Stimulated activated naive CD8-positive, alpha-beta T cell treated with anti-CD3 and anti-CD28 coated beads, Interleukin-15, amount 100 ng/mL, for 72 hours (primary cell): ENCODE measurements around the gene FBN1.

Experiments
- ATAC-seq: fragments of 150-1000 bp; cut with Tn5 transposase; 2 replicates; pipeline ENCODE4 v1.10.0; 2021; ENCODE audit warnings: mild to moderate bottlenecking, moderate library complexity
- DNase-seq, 2 donors: peaks; one replicate each; pipeline ENCODE4 v3.0.0; 2021 to 2022
- H3K27ac Mint-ChIP-seq, 2 donors: one replicate each; pipeline ENCODE4 v1.8.0; 2022; ENCODE audit warnings: mild to moderate bottlenecking in 2 of 2, mixed read lengths in 2 of 2, moderate library complexity in 2 of 2
- H3K27me3 Mint-ChIP-seq: one replicate; pipeline ENCODE4 v1.8.0; 2022; ENCODE audit warnings: mixed read lengths
- H3K4me1 Mint-ChIP-seq: one replicate; pipeline ENCODE4 v1.8.0; 2022; ENCODE audit warnings: mild to moderate bottlenecking, mixed read lengths
- H3K4me3 Mint-ChIP-seq, 2 donors: one replicate each; pipeline ENCODE4 v1.8.0; 2022; ENCODE audit warnings: mild to moderate bottlenecking in 2 of 2, mixed read lengths in 2 of 2, moderate library complexity in 1 of 2
- H3K9me3 Mint-ChIP-seq, 2 donors: one replicate each; pipeline ENCODE4 v1.8.0; 2022; ENCODE audit warnings: mixed read lengths in 2 of 2

FBN1 gene

DNA sequence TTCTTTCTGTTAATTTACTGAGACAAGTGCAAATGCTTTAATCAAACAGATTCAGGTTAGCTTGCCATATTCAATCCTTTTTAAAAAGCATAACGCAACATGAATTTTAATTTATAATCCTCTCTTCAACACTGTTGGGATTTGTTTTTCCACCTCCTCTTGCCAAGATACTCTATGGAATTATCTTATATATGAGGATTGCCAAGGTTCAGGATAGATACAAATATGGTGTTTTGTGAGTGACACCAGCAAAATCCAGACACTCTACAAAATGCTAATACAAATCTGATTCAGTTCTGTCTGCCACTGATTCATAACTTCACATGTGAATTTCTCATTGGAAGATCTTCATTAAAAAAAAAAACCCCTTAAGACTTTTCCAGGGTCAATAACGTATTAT is 104.8 kb downstream of the FBN1 start:
- H3K27me3 Mint-ChIP-seq, result no peaks in the 10 kb centered on the region
- ATAC-seq (no peak), DNase-seq (no peak)
- no peak overlapping the region for H3K4me3 Mint-ChIP-seq
- H3K27ac Mint-ChIP-seq, result no peak overlapping the region
- no peaks in the 10 kb centered on the region for H3K4me1 Mint-ChIP-seq
- no peaks in the 10 kb centered on the region for H3K9me3 Mint-ChIP-seq

DNA sequence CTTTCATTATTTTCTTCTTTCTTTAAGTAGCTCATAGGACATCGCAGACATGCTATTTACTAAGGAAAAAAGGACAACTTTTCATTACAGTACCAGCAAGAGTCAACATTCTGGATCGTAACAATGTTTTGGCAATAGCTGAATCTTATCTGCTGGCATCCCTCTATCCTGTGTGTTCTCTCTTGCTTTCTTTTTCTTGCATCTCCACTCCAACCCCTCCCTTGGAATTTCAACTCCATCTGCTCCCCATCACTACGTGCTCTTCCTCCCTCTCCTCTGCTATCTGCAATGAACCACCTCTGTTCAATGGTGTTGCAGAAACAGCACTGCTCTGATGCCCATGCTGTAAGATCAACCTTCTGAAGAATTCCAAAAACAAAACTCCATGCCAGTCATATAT is 106.6 kb downstream of the FBN1 start:
- no peaks in the 10 kb centered on the region for H3K9me3 Mint-ChIP-seq
- no peaks in the 10 kb centered on the region for H3K27me3 Mint-ChIP-seq
- DNase-seq (no peak), ATAC-seq (no peak)
- no peaks in the 10 kb centered on the region for H3K4me1 Mint-ChIP-seq
- H3K4me3 Mint-ChIP-seq, result no peak overlapping the region
- no peak overlapping the region for H3K27ac Mint-ChIP-seq

DNA sequence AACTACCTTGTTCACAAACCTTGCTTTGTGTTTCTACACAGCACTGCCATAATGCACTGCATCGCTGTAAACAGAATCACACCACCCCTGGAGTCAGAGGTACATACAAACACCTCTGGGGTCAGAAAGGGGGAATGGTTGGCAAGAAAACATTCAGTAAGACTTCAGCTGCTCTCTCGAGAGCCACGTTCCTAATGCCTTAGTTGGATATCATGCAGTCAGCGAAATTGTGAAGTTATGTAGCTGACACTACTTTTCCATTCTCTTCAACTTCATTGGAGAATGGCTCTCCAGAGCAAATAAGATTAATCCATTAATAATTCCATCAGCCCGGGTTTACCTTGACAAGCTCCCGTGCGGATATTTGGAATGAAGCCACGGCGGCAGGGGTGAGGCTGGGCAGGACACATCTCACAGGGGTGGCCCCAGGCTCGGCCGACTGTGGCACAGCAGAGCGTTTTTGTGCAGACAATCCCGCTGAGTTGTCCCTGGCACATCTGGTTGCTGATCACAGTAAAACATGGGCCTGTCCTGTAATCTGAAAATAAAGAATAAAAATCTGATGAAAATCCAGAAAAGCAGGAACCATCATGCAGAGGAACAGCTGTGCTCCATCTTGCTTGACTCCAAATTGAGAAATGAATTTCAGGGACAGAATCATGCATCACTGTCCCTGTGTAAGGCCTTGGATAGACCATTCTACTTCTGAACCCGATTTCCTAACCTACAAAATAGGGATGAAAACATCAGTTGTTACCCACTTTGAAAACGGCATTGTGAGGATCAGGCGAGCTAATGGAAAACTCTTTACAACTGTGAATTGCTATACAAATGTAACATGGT is 108.0 kb downstream of the FBN1 start:
- no peaks in the 10 kb centered on the region for H3K27me3 Mint-ChIP-seq
- H3K27ac Mint-ChIP-seq, result no peak overlapping the region
- no peak for DNase-seq
- no peaks in the 10 kb centered on the region for H3K9me3 Mint-ChIP-seq
- H3K4me1 Mint-ChIP-seq, result no peaks in the 10 kb centered on the region
- ATAC-seq, result no peak
- no peak overlapping the region for H3K4me3 Mint-ChIP-seq

DNA sequence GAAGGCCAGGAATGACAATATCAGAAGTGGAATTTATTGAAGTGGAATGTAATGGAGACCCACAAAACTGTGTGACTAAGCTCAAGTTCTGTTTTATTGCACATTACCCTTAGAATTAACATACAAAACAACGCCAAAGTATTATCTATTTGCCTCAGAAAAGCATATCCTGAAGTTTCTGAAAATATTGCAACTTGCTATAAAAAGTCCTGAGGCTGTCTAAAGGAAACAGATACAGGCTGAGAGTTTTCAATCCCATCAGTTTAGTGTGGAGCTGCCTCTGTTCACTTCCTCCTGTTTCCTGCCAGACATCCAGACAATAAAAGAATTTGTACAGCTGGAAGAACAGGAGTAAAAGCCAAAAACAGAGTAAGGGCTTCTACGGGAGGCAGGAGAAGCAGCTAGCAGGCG is 108.8 kb downstream of the FBN1 start:
- Mint-ChIP-seq H3K27ac (no peak overlapping the region), H3K4me3 (no peak overlapping the region), H3K9me3 (no peaks in the 10 kb centered on the region), H3K4me1 (no peaks in the 10 kb centered on the region), H3K27me3 (no peaks in the 10 kb centered on the region)
- no peak for ATAC-seq
- DNase-seq, result no peak

DNA sequence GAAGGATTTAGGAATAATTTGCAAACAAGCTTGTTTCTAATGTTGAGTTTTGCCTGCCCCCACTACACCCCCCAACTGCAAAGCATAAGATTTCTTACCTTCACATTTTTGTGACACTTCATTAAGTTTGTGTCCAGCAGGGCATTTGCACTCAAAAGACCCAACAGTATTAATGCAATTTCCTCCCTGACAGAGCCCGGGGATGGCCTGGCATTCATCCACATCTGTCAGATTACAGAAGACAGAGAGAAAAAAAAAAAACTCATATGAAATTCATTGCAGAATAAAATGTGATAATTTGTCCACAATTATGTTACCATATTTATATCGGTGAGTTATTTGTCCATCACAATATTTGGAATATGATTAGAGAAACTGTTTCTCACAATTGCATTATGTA is 111.5 kb downstream of the FBN1 start:
- H3K4me1 Mint-ChIP-seq, result no peaks in the 10 kb centered on the region
- ATAC-seq, result no peak
- H3K4me3 Mint-ChIP-seq, result no peak overlapping the region
- no peaks in the 10 kb centered on the region for H3K27me3 Mint-ChIP-seq
- H3K27ac Mint-ChIP-seq, result no peak overlapping the region
- DNase-seq, result no peak
- no peaks in the 10 kb centered on the region for H3K9me3 Mint-ChIP-seq

DNA sequence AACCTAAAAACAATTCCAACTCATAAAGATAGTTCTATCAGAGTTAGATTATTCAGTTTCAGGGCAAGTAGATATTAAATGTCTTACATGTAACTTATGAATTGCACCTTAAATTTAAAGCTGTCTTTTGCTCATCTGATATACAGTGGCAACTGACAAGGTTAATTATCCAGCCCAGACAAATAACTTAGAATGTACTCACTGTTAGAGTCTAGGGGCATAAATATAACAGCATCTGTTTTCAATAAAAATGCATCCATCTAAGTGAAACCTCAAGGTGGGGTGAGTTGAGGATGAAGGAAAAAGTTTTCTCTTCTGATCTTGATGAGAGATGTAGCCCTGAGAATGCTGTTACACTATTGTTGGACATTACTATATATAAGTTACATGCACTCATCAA is 112.6 kb downstream of the FBN1 start:
- DNase-seq, result no peak
- Mint-ChIP-seq H3K27me3 (no peaks in the 10 kb centered on the region), H3K4me1 (no peaks in the 10 kb centered on the region), H3K4me3 (no peak overlapping the region), H3K9me3 (no peaks in the 10 kb centered on the region), H3K27ac (no peak overlapping the region)
- no peak for ATAC-seq

DNA sequence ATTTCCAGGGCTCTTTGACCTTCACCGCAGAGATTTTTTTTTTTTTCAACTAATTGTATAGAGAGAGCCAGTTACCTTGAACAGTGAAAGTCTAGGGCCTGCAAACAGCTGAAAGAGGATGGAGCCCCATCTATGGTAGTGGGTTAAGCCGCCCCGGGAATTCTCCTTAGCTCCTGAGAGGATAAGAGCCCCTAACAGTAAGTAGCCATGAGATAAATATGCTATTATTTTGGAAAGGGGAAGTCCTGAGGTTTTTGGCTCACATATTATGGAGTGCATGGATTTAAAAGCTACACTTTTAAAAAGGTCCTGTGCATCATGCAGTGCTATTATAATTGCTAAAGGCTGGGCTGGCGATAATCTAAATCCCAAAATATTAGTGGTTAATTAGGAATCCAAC is 115.0 kb downstream of the FBN1 start:
- H3K27ac Mint-ChIP-seq, result no peak overlapping the region
- no peaks in the 10 kb centered on the region for H3K4me1 Mint-ChIP-seq
- DNase-seq (no peak), ATAC-seq (no peak)
- H3K27me3 Mint-ChIP-seq, result no peaks in the 10 kb centered on the region
- no peak overlapping the region for H3K4me3 Mint-ChIP-seq
- no peaks in the 10 kb centered on the region for H3K9me3 Mint-ChIP-seq

DNA sequence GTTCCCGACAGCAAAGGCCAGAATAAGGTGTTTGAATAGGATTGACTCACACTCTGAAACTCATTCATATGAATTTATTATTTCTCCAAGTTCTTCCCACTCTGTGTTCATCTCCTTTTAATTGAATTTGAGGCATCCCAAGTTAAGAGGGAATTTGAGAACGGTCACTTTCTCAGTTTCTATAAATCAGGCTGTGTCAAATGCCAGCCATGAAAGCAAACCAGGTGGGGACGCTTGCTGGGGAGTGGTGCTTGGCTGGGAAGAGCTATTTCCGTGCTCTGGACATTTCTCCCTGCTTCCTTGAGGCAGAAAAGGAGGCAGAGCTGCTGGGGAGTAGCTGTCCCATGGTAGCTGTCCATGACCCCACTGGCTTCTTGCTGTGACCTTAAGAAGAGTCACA is 116.6 kb downstream of the FBN1 start:
- DNase-seq, result no peak
- no peak for ATAC-seq
- H3K4me3 Mint-ChIP-seq, result no peak overlapping the region
- no peak overlapping the region for H3K27ac Mint-ChIP-seq
- no peaks in the 10 kb centered on the region for H3K4me1 Mint-ChIP-seq
- no peaks in the 10 kb centered on the region for H3K27me3 Mint-ChIP-seq
- no peaks in the 10 kb centered on the region for H3K9me3 Mint-ChIP-seq

DNA sequence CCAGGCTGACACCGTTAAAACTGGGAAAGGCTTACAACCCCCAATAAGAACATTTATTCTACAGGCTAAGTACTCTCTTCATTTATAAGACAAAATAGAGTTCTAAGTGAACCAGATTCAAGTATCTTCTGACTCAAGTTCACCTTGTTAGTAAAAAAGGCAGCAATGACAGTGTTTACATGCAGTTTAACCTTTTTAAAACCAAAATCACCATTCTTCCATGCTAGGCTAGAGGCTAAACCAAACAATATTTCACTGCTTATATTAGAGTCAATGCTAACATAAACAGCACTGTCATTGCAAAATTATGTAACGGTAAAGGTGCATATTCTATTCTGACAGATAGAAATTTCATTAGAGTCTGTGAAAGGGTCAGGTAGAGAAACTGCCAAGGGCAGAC is 118.0 kb downstream of the FBN1 start:
- Mint-ChIP-seq H3K4me1 (no peaks in the 10 kb centered on the region), H3K4me3 (no peak overlapping the region), H3K9me3 (no peaks in the 10 kb centered on the region), H3K27me3 (no peaks in the 10 kb centered on the region), H3K27ac (no peak overlapping the region)
- ATAC-seq (no peak), DNase-seq (no peak)

DNA sequence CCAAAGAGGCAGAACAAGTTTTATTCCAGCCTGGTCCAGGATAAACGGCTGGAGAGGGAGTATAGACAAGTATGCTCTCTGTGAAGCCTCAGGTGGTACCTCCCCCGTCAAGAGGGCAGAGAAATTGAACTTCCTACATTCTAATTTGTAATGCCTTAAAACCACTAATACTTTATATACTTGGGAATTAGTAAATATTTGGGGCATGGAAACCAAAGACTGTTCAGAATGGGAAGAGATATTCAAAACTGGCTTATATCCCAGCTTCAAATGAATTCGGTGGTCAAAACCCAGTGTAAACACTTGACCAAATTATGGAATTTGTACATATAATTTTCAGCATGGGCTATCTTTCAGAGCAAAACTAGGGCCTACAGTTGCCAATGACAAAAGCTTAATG is 122.6 kb downstream of the FBN1 start:
- DNase-seq (no peak), ATAC-seq (no peak)
- Mint-ChIP-seq H3K4me1 (no peaks in the 10 kb centered on the region), H3K27ac (no peak overlapping the region), H3K27me3 (no peaks in the 10 kb centered on the region), H3K9me3 (no peaks in the 10 kb centered on the region), H3K4me3 (no peak overlapping the region)

DNA sequence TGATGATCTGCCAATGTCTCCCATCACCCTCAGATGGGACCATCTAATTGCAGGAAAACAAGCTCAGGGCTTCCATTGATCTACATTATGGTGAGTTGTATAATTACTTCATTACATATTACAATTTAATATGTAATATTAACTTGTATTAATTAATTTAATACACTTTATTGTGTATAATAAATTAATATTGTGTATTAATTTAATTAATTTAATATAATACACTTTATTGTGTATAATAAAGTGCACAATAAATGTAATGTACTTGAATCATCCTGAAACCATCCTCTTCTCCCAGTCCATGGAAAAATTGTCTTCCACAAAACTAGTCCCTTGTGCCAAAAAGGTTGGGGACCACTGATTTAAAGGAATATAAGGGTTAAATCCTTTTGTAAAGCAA is 123.4 kb downstream of the FBN1 start:
- H3K9me3 Mint-ChIP-seq, result no peaks in the 10 kb centered on the region
- H3K4me3 Mint-ChIP-seq, result no peak overlapping the region
- no peaks in the 10 kb centered on the region for H3K4me1 Mint-ChIP-seq

DNA sequence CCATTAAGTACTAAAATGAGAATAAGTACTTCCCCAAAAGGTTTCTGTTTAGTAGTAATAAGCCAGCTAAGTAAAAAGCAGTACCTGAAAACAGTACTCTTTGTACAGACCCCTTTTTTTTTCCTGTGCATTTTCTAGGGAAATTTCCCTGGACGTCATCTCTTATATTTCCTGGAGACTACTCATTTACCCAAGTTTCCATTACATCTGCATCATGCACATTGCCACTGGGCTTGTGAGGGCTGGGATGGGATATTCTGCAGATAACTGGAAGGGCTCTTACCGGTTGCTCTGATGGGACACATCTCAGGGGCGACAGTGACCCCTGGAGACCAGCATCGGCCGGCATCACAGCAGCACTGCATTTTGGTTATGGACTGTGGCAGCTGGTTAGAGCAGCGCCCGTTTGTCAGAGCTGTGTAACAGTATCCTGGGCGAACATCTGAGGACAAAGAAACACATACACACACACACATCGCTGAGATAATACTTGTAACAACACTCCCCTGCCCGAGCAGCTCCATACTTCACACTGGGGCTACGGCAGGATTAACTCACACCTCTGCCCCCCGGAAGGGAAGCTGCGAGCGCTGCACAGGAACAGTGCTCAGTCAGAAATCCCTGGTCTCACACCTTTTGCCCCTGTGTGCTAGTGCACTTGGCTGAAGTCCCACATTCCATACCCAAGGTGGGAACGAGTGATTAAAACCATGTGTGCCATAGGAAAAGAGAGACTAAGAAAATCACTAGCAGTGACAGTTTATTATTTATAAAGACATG is 124.9 kb downstream of the FBN1 start:
- Mint-ChIP-seq H3K9me3 (no peaks in the 10 kb centered on the region), H3K4me1 (no peaks in the 10 kb centered on the region), H3K27me3 (no peaks in the 10 kb centered on the region), H3K27ac (no peak overlapping the region), H3K4me3 (no peak overlapping the region)
- ATAC-seq (no peak), DNase-seq (no peak)

More for the DNA sequence above, 123.4 kb downstream of the FBN1 start:
- DNase-seq, result no peak
- Mint-ChIP-seq H3K27ac (no peak overlapping the region), H3K27me3 (no peaks in the 10 kb centered on the region)
- ATAC-seq, result no peak

DNA sequence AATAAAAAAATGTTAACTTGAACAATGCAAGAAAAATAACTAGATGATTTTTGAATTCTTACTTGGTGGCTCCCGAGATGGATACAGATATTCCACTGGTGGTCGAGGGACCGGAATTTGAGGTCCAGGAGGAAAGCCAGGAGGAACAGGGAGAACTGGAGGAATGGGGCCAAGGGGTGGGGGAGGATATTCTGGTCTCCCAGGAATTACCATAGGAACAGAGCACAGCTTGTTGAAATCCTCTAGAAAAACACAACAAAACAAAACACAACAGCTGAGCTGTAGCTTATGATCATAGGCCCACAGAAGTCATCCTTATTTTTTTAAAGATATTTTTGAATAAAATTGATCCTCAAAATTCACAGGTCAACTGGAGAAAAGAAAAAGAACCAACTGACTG is 129.4 kb downstream of the FBN1 start:
- Mint-ChIP-seq H3K27me3 (no peaks in the 10 kb centered on the region), H3K27ac (no peak overlapping the region), H3K9me3 (no peaks in the 10 kb centered on the region), H3K4me1 (no peaks in the 10 kb centered on the region), H3K4me3 (no peak overlapping the region)
- no peak for DNase-seq
- no peak for ATAC-seq

DNA sequence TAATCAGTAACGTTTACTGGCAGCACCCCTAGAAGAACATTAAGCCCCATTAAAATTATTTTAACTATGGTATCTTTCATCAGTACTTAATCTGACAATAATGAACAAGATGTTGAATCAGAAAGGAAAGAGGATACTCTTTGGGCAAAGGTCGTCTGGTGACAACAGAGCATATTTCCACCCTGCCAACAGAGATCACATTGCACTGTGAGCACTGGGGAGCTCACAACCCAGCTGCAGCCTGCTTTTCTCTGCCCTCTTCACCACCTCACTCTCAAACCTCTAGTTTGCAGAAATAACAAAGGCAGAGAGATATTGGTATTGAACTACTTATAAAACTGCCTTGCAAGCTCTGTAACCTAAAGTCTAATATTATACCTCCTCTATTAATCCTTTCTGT is 130.0 kb downstream of the FBN1 start:
- H3K4me3 Mint-ChIP-seq, result no peak overlapping the region
- no peak for DNase-seq
- ATAC-seq, result no peak
- no peaks in the 10 kb centered on the region for H3K4me1 Mint-ChIP-seq
- H3K27ac Mint-ChIP-seq, result no peak overlapping the region
- no peaks in the 10 kb centered on the region for H3K27me3 Mint-ChIP-seq
- no peaks in the 10 kb centered on the region for H3K9me3 Mint-ChIP-seq

DNA sequence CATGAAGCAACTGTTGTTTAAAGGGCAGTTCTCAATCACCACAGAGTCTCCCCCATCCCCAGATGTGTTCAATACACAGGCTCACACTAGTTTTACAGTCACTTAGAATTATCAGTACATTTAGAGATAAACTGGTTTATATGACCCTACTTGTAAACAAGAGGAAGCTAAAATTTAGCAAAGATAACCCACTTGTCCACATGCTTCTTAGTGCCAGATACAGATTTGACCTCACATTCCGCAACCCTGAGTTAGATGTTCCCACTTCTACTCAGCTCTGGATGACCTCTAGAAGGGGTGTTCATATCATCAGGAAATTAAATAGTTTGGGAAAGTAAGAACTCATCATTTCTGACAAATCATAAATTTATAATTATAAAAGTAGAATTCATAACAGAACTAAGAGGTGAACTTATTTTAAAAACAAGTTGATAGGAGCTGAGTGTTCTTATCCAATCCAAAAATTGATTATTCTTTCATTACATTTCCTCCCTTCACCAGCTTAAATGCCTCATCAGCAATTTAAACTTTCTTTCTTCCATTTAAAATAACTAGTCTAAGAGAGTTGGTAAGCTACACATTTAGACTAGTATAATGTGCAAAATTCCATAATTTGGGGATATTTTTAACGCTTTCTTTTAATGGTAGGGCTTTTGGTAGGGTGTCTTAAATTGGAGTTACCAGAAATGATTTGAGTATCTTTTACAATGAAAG is 131.2 kb downstream of the FBN1 start:
- no peak overlapping the region for H3K27ac Mint-ChIP-seq
- no peak overlapping the region for H3K4me3 Mint-ChIP-seq
- no peak for ATAC-seq
- no peaks in the 10 kb centered on the region for H3K27me3 Mint-ChIP-seq
- H3K9me3 Mint-ChIP-seq, result no peaks in the 10 kb centered on the region
- H3K4me1 Mint-ChIP-seq, result no peaks in the 10 kb centered on the region
- DNase-seq, result no peak

DNA sequence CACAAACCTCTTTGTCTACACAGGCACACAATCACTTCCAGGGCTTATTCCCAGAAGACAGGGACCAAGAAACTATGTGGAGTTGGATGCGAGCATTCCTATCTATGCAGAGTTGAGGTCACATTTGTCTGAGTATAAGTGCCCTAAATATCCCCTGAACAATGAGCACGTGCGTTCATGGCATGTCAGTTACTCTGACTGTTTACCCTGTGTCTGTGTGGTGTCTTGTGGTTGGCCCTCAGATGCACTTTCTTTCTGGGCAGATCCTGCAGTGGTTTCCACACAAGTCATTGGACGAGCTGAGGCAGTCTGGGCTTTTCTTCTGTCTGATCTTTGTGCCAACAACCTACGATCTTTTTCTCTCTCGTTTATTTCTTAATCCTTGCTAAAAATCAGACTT is 134.5 kb downstream of the FBN1 start:
- H3K4me3 Mint-ChIP-seq, result no peak overlapping the region
- no peaks in the 10 kb centered on the region for H3K4me1 Mint-ChIP-seq
- no peaks in the 10 kb centered on the region for H3K9me3 Mint-ChIP-seq
- no peak for ATAC-seq
- no peak overlapping the region for H3K27ac Mint-ChIP-seq
- no peaks in the 10 kb centered on the region for H3K27me3 Mint-ChIP-seq
- DNase-seq, result no peak
